Stimulated activated naive CD8-positive, alpha-beta T cell treated with anti-CD3 and anti-CD28 coated beads, Interleukin-15, amount 100 ng/mL, for 72 hours (primary cell): Measurements from ENCODE around the gene CKAP5.
A peak's percentile ranks its signal among the peaks of the same experiment; 100 is the strongest.
"Not testable (repeated sequence)": the region's sequence is repeated elsewhere in the genome, so short reads cannot be mapped to it uniquely, and the experiment has no call there.

Experiments
- ATAC-seq: fragments of 150-1000 bp; cut with Tn5 transposase; 2 replicates; pipeline ENCODE4 v1.10.0; 2021; ENCODE audit warnings: mild to moderate bottlenecking, moderate library complexity
- DNase-seq, 2 donors: peaks; one replicate each; pipeline ENCODE4 v3.0.0; 2021 to 2022
- H3K27ac Mint-ChIP-seq, 2 donors: one replicate each; pipeline ENCODE4 v1.8.0; 2022; ENCODE audit warnings: mild to moderate bottlenecking in 2 of 2, mixed read lengths in 2 of 2, moderate library complexity in 2 of 2
- H3K27me3 Mint-ChIP-seq: one replicate; pipeline ENCODE4 v1.8.0; 2022; ENCODE audit warnings: mixed read lengths
- H3K4me1 Mint-ChIP-seq: one replicate; pipeline ENCODE4 v1.8.0; 2022; ENCODE audit warnings: mild to moderate bottlenecking, mixed read lengths
- H3K4me3 Mint-ChIP-seq, 2 donors: one replicate each; pipeline ENCODE4 v1.8.0; 2022; ENCODE audit warnings: mild to moderate bottlenecking in 2 of 2, mixed read lengths in 2 of 2, moderate library complexity in 1 of 2
- H3K9me3 Mint-ChIP-seq, 2 donors: one replicate each; pipeline ENCODE4 v1.8.0; 2022; ENCODE audit warnings: mixed read lengths in 2 of 2

CKAP5 gene

DNA sequence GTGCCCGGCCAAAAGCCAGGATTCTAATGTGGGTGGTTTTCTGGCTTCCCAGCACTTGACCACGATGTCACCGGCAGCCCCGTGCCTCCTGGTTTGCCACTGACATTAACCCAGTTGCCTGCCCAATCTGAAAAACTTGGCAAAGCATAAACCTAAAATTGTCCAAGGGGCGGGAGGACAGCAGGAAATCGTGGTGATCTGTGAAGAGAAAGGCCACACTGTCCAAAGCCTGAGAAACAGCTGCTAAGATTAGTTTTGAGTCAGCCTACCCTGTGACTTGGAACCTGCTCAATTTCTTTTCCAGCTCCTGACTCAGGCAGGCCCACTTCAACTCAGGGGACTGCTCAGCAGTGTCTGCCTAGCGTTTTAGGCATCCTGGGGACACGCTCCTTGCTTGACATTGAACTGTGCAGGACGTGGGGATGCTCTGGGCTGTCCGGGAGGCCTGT lies 135.2 kb downstream of the CKAP5 start:
- DNase-seq: no peak
- peaks cover 6% of the 10 kb centered on the region for H3K4me1 Mint-ChIP-seq
- no peak for ATAC-seq
- H3K27ac Mint-ChIP-seq: peak overlapping the region in 1 of 2 donors; percentile 27
- H3K27me3 Mint-ChIP-seq: no peaks in the 10 kb centered on the region
- no peaks in the 10 kb centered on the region for H3K9me3 Mint-ChIP-seq
- H3K4me3 Mint-ChIP-seq: no peak overlapping the region

GRCh38 chr11:46709351-46709750 lies 136.7 kb downstream of the CKAP5 start:
- H3K4me1 Mint-ChIP-seq, H3K4me3 Mint-ChIP-seq, H3K27me3 Mint-ChIP-seq, ATAC-seq, H3K27ac Mint-ChIP-seq, H3K9me3 Mint-ChIP-seq, DNase-seq: not testable (repeated sequence)

DNA sequence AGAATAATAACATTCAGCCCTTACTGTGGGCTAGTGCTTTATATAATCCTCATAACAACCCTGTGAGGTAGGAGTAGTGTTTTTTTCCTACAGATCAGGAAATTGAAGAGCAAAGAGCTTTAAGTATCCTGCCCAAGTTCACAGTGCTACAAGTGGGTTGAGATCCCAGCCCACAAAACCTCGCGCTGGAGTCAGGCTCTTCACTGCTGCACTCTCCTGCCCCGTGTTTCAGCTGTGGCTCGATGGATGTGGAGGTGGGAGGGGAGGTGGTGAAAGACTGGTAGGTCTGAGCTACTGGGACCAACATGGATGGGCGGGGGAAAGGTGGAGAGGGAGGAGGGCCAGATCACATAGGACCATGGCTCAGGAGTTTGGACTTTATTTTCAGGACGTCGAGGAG lies 139.2 kb downstream of the CKAP5 start:
- DNase-seq (no peak), ATAC-seq (peak; percentile 16)
- peak overlapping the region in 1 of 2 donors; percentile 18 for H3K27ac Mint-ChIP-seq
- H3K4me3 Mint-ChIP-seq: no peak overlapping the region
- peaks cover 20% of the 10 kb centered on the region for H3K4me1 Mint-ChIP-seq
- no peaks in the 10 kb centered on the region for H3K27me3 Mint-ChIP-seq
- no peaks in the 10 kb centered on the region for H3K9me3 Mint-ChIP-seq

GRCh38 chr11:46705070-46705688 lies 140.9 kb downstream of the CKAP5 start:
- Mint-ChIP-seq H3K4me1 (peaks cover 28% of the 10 kb centered on the region), H3K4me3 (no peak overlapping the region), H3K9me3 (no peaks in the 10 kb centered on the region), H3K27me3 (no peaks in the 10 kb centered on the region), H3K27ac (no peak overlapping the region)
- ATAC-seq: no peak
- no peak for DNase-seq

DNA sequence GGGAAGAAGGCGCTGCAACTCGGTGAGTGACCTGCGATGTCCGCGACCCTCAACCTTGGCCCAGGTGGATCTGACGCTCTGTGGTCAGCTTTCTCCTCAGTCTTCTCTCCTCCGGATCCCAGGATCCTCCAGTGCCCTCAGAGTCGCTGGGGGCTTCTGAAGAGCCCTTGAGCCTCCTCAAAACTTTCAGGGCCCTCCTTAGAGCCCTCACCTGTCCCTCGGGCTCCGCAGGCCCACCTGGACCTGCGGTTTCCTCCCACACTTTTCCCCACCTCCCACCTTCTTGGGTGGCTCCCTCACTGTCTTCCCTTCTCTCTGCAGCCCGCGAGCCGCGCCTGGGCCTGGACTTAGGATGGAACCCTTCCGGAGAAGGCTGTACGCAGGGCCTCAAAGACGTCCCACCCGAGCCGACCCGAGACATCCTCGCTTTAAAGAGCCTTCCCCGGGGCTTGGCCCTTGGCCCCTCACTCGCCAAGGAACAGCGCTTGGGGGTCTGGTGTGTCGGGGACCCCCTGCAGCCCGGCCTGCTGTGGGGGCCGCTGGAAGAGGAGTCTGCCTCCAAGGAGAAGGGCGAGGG lies 144.9 kb downstream of the CKAP5 start:
- Mint-ChIP-seq H3K27ac (peak overlapping the region; percentile 98), H3K4me3 (peak overlapping the region; percentile 93 to 98), H3K27me3 (no peaks in the 10 kb centered on the region), H3K4me1 (peaks cover 46% of the 10 kb centered on the region), H3K9me3 (no peaks in the 10 kb centered on the region)
- ATAC-seq: no peak
- DNase-seq: peak in 1 of 2 donors; percentile 19

DNA sequence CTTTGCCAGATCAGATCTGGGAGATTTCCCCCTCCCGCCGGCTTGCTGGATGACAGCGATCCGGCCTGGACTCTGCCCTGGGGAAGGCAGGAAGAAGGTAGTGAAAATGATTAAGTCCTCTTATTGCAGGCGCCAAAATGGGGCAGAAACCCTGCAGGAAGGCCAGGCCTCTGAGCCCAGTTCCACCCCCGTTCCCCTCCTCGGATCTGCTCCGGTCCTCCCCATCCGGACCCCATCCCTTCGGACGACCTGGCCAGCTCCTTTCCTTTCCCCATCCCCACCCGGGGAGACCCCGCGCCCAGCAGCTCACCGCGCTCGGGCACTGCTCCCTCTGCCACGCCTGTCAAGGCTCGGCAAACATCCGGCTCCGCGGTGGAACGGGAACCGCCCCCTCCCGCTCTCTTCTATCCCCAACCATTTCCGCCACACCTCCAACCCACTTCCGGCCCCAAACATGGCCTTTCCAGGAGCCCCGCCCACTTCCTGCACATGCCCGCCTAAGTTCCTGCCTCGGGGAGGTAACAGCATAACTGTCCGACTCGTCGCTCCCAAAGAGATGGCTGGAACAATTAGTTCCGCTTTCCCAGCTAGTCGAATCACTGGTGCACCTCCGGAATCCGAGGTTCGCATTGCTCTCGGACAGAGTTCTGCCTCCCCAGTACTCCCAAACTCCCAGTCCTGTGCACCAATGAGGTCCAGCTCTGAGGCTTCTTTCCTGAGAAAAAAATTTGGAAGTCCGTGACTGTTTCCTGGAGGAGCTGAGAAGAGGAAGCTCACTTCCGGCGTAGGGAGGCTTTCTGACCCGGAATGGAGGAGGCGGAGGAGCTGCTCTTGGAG lies 145.6 kb downstream of the CKAP5 start, which contains the start of the genes ARHGAP1 and ZNF408:
ARHGAP1 (minus strand) TSS at position 379 of the 837 bp plus-strand sequence. CDS start 4,512 bp downstream, outside the sequence.
ZNF408 (plus strand) TSS at position 791 of the 837 bp plus-strand sequence; CDS start at position 808, 17 bp downstream.
- DNase-seq (peak; percentile 98 to 99), ATAC-seq (peak; percentile 94)
- Mint-ChIP-seq H3K27ac (peak within 1 kb of the TSS; percentile 98), H3K4me1 (peaks cover 51% of the 10 kb centered on the region), H3K27me3 (no peaks in the 10 kb centered on the region), H3K4me3 (peak within 1 kb of the TSS; percentile 93 to 98), H3K9me3 (no peaks in the 10 kb centered on the region)

DNA sequence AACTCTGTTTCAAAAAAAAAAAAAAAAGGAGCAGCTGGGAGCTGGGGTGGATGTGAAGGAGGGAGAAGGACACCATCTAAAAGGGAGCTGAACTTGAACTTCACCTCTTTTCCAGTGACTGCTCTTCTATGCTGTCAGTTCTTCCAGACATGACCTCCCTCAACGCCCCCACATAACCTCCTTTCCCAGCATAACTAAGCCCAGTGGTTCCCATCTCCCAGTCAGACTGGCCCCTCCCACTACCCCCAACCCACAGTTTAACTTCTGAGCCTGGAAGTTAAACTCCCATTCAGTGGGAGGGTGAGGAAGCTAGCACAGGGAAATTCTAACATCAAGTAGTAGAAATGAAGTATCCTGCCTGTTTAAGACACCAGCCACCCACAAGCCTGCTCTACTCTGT lies 147.5 kb downstream of the CKAP5 start:
- Mint-ChIP-seq H3K27ac (peak overlapping the region; percentile 25 to 42), H3K27me3 (no peaks in the 10 kb centered on the region), H3K9me3 (no peaks in the 10 kb centered on the region), H3K4me1 (peaks cover 56% of the 10 kb centered on the region), H3K4me3 (peak overlapping the region; percentile 26 to 98)
- no peak for ATAC-seq
- no peak for DNase-seq

DNA sequence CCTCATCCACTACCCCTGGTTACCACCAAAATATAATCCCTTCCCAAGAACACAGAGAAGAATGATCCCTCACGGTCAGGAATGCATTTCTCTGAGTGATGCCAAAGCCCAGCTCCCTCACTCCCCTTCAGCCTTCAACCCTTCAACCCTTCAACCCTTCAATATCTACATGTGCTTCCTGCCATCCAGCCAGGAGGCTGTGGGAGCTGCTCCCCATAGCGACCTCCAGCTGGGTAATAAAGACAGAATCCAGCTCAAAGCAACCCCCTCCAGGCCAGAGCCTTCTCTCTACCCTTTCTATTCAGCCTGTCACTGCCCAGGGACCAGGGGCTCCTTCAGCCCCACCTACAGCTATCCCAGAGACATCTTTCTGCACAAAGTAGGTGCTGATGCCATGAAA lies 148.4 kb downstream of the CKAP5 start:
- Mint-ChIP-seq H3K27ac (peak overlapping the region in 1 of 2 donors; percentile 89), H3K9me3 (no peaks in the 10 kb centered on the region), H3K27me3 (no peaks in the 10 kb centered on the region), H3K4me3 (peak overlapping the region in 1 of 2 donors; percentile 21), H3K4me1 (peaks cover 50% of the 10 kb centered on the region)
- no peak for ATAC-seq
- DNase-seq: no peak

- Mint-ChIP-seq H3K27ac (peak overlapping the region in 1 of 2 donors; percentile 89), H3K27me3 (no peaks in the 10 kb centered on the region), H3K4me3 (no peak overlapping the region), H3K4me1 (peaks cover 45% of the 10 kb centered on the region), H3K9me3 (no peaks in the 10 kb centered on the region)
- ATAC-seq: no peak
- DNase-seq: no peak
Observed at GRCh38 chr11:46697303-46697702, 148.8 kb downstream of the CKAP5 start.

- no peaks in the 10 kb centered on the region for H3K9me3 Mint-ChIP-seq
- no peak for ATAC-seq
- DNase-seq: no peak
- H3K27ac Mint-ChIP-seq: peak overlapping the region; percentile 50 to 92
- no peak overlapping the region for H3K4me3 Mint-ChIP-seq
- peaks cover 34% of the 10 kb centered on the region for H3K4me1 Mint-ChIP-seq
- H3K27me3 Mint-ChIP-seq: no peaks in the 10 kb centered on the region
Observed at GRCh38 chr11:46696212-46696558, 149.9 kb downstream of the CKAP5 start.

- no peak overlapping the region for H3K4me3 Mint-ChIP-seq
- H3K27me3 Mint-ChIP-seq: no peaks in the 10 kb centered on the region
- peak overlapping the region; percentile 50 to 92 for H3K27ac Mint-ChIP-seq
- peaks cover 34% of the 10 kb centered on the region for H3K4me1 Mint-ChIP-seq
- no peak for DNase-seq
- no peak for ATAC-seq
- no peaks in the 10 kb centered on the region for H3K9me3 Mint-ChIP-seq
Observed at GRCh38 chr11:46695345-46696211, 150.5 kb downstream of the CKAP5 start.

DNA sequence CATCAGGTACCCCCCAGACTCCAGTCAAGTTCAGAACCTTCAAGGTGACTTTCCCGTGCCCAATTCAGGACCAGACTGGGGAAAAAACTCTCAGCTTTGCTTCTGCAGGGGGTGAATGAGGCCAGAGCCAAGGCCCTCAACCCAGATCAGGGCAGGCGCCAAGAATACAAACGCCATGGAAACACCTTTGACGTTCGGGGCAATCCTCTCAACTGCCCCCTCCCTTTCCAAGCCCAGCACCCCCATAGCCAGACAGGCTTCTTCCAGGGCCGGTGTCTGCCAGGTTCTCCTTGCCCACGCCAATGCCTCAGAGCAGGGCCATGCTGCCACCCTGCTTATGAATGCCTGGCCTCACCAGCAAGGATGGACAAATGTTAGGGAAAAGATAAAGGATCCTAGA lies 151.5 kb downstream of the CKAP5 start:
- Mint-ChIP-seq H3K4me3 (no peak overlapping the region), H3K27me3 (no peaks in the 10 kb centered on the region), H3K27ac (no peak overlapping the region), H3K4me1 (peaks cover 34% of the 10 kb centered on the region), H3K9me3 (no peaks in the 10 kb centered on the region)
- ATAC-seq: no peak
- DNase-seq: no peak

GRCh38 chr11:46694072-46694471 lies 152.0 kb downstream of the CKAP5 start:
- Mint-ChIP-seq H3K27me3 (no peaks in the 10 kb centered on the region), H3K9me3 (no peaks in the 10 kb centered on the region), H3K4me3 (no peak overlapping the region), H3K4me1 (peaks cover 29% of the 10 kb centered on the region), H3K27ac (peak overlapping the region in 1 of 2 donors; percentile 90)
- DNase-seq (no peak), ATAC-seq (no peak)

DNA sequence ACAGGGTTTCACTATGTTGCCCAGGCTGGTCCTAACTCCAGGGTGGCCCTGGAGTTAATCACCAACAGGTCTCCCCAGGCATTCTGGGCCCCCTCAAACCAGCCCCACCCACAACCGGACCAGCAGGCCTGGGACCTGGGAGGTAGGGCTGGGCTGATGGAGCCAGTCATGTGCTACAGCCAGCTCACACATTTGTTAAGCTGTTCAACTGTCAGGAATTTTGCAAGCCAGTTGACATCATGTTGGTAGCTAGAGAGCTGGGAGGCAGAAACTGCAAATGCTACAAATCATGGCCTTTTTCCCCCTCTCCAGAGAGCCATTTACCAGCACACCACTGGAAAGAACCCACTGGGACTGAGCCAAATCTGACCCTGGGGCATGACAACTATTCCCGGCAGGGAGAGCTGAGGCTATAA lies 152.5 kb downstream of the CKAP5 start:
- no peaks in the 10 kb centered on the region for H3K9me3 Mint-ChIP-seq
- DNase-seq (no peak), ATAC-seq (no peak)
- H3K4me1 Mint-ChIP-seq: peaks cover 25% of the 10 kb centered on the region
- H3K27me3 Mint-ChIP-seq: no peaks in the 10 kb centered on the region
- H3K27ac Mint-ChIP-seq: peak overlapping the region in 1 of 2 donors; percentile 90
- H3K4me3 Mint-ChIP-seq: no peak overlapping the region
